H1 (cell line): ENCODE measurements around the gene HERC4. TPM values are rescaled to one million over a fixed set of nuclear protein-coding genes. Genes with fewer than 3 reads are reported as not detected.

ENCODE experiments used
- CTCF ChIA-PET: fragments of 300-600 bp; sonication (Branson Sonifier 250); formaldehyde crosslinking; loops from one replicate; lab custom pipeline; 2021; ENCODE audit not compliant: partially characterized antibody; lab: Charles Lee
- POLR2A ChIA-PET: fragments of 300-600 bp; sonication (Branson Sonifier 250); formaldehyde crosslinking; loops from one replicate; lab custom pipeline; 2021; ENCODE audit warnings: inconsistent platforms; ENCODE audit not compliant: partially characterized antibody; lab: Charles Lee
- DNase-seq, 2 experiments: peaks; one replicate each; pipeline versions ENCODE4 v3.0.0 to v3.0.0-alpha.2; 2010 to 2022; ENCODE audit warnings: low spot score in 2 of 2, low read depth in 1 of 2, mixed read lengths in 1 of 2
- FAIRE-seq: peaks from 2 replicates; lab custom pipeline; 2011; peaks lifted over from hg19 to GRCh38; lab: Jason Lieb, UNC
- H2AFZ ChIP-seq: 2 replicates; pipeline ENCODE4 v1.8.1; 2012; ENCODE audit warnings: low read length, inconsistent platforms
- H2AK5ac ChIP-seq: 2 replicates; pipeline ENCODE4 v1.6.1; 2013; ENCODE audit warnings: low read depth, low read length
- H2BK120ac ChIP-seq: replicated peaks from 2 replicates; pipeline ENCODE3; 2013; ENCODE audit warnings: low read depth, low read length, inconsistent platforms
- H2BK12ac ChIP-seq: 2 replicates; pipeline ENCODE4 v1.6.1; 2013; ENCODE audit warnings: low read depth, low read length
- H2BK15ac ChIP-seq: 2 replicates; pipeline ENCODE4 v1.6.1; 2013; ENCODE audit warnings: low read length
- H2BK20ac ChIP-seq: 2 replicates; pipeline ENCODE4 v1.6.1; 2013; ENCODE audit warnings: low read length
- H2BK5ac ChIP-seq: 2 replicates; pipeline ENCODE4 v1.6.1; 2013; ENCODE audit warnings: low read depth, low read length
- H3K14ac ChIP-seq: 2 replicates; pipeline ENCODE4 v1.6.1; 2013; ENCODE audit warnings: inconsistent platforms; ENCODE audit not compliant: insufficient read length
- H3K18ac ChIP-seq: 2 replicates; pipeline ENCODE4 v1.6.1; 2013; ENCODE audit warnings: low read length; ENCODE audit errors: extremely low read depth
- H3K23ac ChIP-seq: 2 replicates; pipeline ENCODE4 v1.6.1; 2013; ENCODE audit warnings: inconsistent platforms; ENCODE audit not compliant: insufficient read length
- H3K23me2 ChIP-seq: 2 replicates; pipeline ENCODE4 v1.6.1; 2013; ENCODE audit warnings: low read depth, low read length
- H3K27ac ChIP-seq: 2 replicates; pipeline ENCODE4 v1.6.1; 2011; ENCODE audit warnings: low read depth, low read length, inconsistent platforms
- H3K27me3 ChIP-seq, 4 experiments: replicated peaks in 1 of 4; 1 replicate in 1 of 4; 2 replicates in 3 of 4; pipeline versions ENCODE4 v1.6.1 to v1.8.1; 2011 to 2013; ENCODE audit warnings: low read length in 3 of 4, mild to moderate bottlenecking in 3 of 4, inconsistent platforms in 2 of 4, mixed read lengths in 2 of 4, moderate library complexity in 1 of 4; ENCODE audit not compliant: control insufficient read depth in 3 of 4, insufficient read depth in 3 of 4; ENCODE audit errors: extremely low read depth in 1 of 4
- H3K36me3 ChIP-seq, 4 experiments: 2 replicates each; pipeline versions ENCODE4 v1.6.1 to v1.8.1; 2011 to 2013; ENCODE audit warnings: mild to moderate bottlenecking in 4 of 4, low read length in 3 of 4, moderate library complexity in 2 of 4, control low read depth in 1 of 4, inconsistent platforms in 1 of 4; ENCODE audit not compliant: insufficient read depth in 4 of 4, control insufficient read depth in 2 of 4
- H3K4ac ChIP-seq: replicated peaks from 2 replicates; pipeline ENCODE3; 2013; ENCODE audit warnings: low read length, low read depth, mixed read lengths, inconsistent platforms; ENCODE audit not compliant: insufficient read length
- H3K4me1 ChIP-seq, 4 experiments: replicated peaks in 1 of 4; 1 replicate in 1 of 4; 2 replicates in 3 of 4; pipeline versions ENCODE4 v1.6.1 to v1.8.1; 2011 to 2013; ENCODE audit warnings: low read length in 3 of 4, inconsistent platforms in 2 of 4, mixed read lengths in 1 of 4; ENCODE audit not compliant: insufficient read depth in 4 of 4, control insufficient read depth in 3 of 4
- H3K4me2 ChIP-seq, 2 experiments: 2 replicates each; pipeline versions ENCODE4 v1.6.1 to v1.8.1; 2011 to 2013; ENCODE audit warnings: low read depth in 2 of 2, low read length in 2 of 2, control low read depth in 1 of 2, inconsistent platforms in 1 of 2, mild to moderate bottlenecking in 1 of 2; ENCODE audit not compliant: insufficient read depth in 1 of 2
- H3K4me3 ChIP-seq, 4 experiments: fragments of 200-600, 300-600 bp in 1 of 4; sonication (generic), shearing (Covaris generic), sonication (Bioruptor Twin) in 1 of 4; 2 replicates each; pipeline versions ENCODE4 v1.5.1 to v1.8.1; 2011 to 2016; ENCODE audit warnings: low read length in 4 of 4, low read depth in 3 of 4, control low read depth in 2 of 4, inconsistent platforms in 2 of 4, mild to moderate bottlenecking in 2 of 4, mixed read lengths in 1 of 4, moderate library complexity in 1 of 4; ENCODE audit not compliant: insufficient read depth in 2 of 4; ENCODE audit errors: extremely low read depth in 1 of 4
- H3K56ac ChIP-seq: replicated peaks from 2 replicates; pipeline ENCODE3; 2013; ENCODE audit warnings: low read depth, mild to moderate bottlenecking, mixed read lengths, low read length, inconsistent platforms; ENCODE audit not compliant: insufficient read length
- H3K79me1 ChIP-seq: 2 replicates; pipeline ENCODE4 v1.6.1; 2013; ENCODE audit warnings: low read depth, low read length, control low read depth
- H3K79me2 ChIP-seq, 2 experiments: 2 replicates each; pipeline versions ENCODE4 v1.6.1 to v1.8.1; 2012 to 2013; ENCODE audit warnings: low read length in 2 of 2, mild to moderate bottlenecking in 2 of 2, inconsistent platforms in 1 of 2; ENCODE audit not compliant: insufficient read depth in 2 of 2, control insufficient read depth in 1 of 2
- H3K9ac ChIP-seq, 4 experiments: replicated peaks in 1 of 4; 1 replicate in 1 of 4; 2 replicates in 3 of 4; pipeline versions ENCODE4 v1.6.1 to v1.8.1; 2011 to 2013; ENCODE audit warnings: low read depth in 3 of 4, low read length in 3 of 4, control low read depth in 2 of 4, mild to moderate bottlenecking in 2 of 4, moderate library complexity in 2 of 4, inconsistent platforms in 1 of 4; ENCODE audit errors: extremely low read depth in 1 of 4
- H3K9me3 ChIP-seq, 2 experiments: 2 replicates each; pipeline versions ENCODE4 v1.6.1 to v1.8.1; 2012 to 2013; ENCODE audit warnings: mild to moderate bottlenecking in 2 of 2, moderate library complexity in 2 of 2, control low read depth in 1 of 2, inconsistent platforms in 1 of 2, low read depth in 1 of 2, low read length in 1 of 2, mixed read lengths in 1 of 2; ENCODE audit not compliant: insufficient read depth in 2 of 2
- H4K20me1 ChIP-seq, 2 experiments: replicated peaks in 1 of 2; 2 replicates each; pipeline versions ENCODE3 to v1.8.1; 2011 to 2013; ENCODE audit warnings: inconsistent platforms in 2 of 2, low read length in 2 of 2, mild to moderate bottlenecking in 1 of 2; ENCODE audit not compliant: insufficient read depth in 2 of 2, control insufficient read depth in 1 of 2
- H4K5ac ChIP-seq: 2 replicates; pipeline ENCODE4 v1.6.1; 2013; ENCODE audit warnings: low read length, low read depth, mixed read lengths, inconsistent platforms; ENCODE audit not compliant: insufficient read length
- H4K8ac ChIP-seq: 2 replicates; pipeline ENCODE4 v1.8.0; 2013; ENCODE audit warnings: mild to moderate bottlenecking, moderate library complexity, low read length, inconsistent platforms; ENCODE audit not compliant: insufficient read depth; ENCODE audit errors: extremely low read depth
- H4K91ac ChIP-seq: replicated peaks from 2 replicates; pipeline ENCODE3; 2013; ENCODE audit warnings: low read length, mixed read lengths, inconsistent platforms; ENCODE audit not compliant: insufficient read length
- BACH1 ChIP-seq: IDR thresholded peaks from 2 replicates; pipeline ENCODE4 v1.6.1; 2012; ENCODE audit warnings: low read length, improper control_type of control experiment
- KDM4A ChIP-seq: IDR thresholded peaks from one replicate; pipeline ENCODE4 v1.7.1; 2012; ENCODE audit warnings: low read depth, mild to moderate bottlenecking, moderate library complexity, low read length, inconsistent platforms; ENCODE audit not compliant: severe bottlenecking
- KDM5A ChIP-seq: fragments of 200-600 bp; IDR thresholded peaks from 2 replicates; pipeline ENCODE4 v1.7.1; 2012; ENCODE audit warnings: mild to moderate bottlenecking, low read length, inconsistent platforms, mixed read lengths
- NRF1 ChIP-seq: IDR thresholded peaks from 2 replicates; pipeline ENCODE4 v1.6.1; 2011; ENCODE audit warnings: mild to moderate bottlenecking, low read depth, low read length, improper control_type of control experiment
- PHF8 ChIP-seq: fragments of 200-600 bp; sonication (generic); conservative IDR thresholded peaks from 2 replicates; pipeline ENCODE4 v1.7.1; 2012; ENCODE audit warnings: low read depth, mild to moderate bottlenecking, inconsistent platforms, low read length, moderate library complexity
- SP4 ChIP-seq: IDR thresholded peaks from 2 replicates; pipeline ENCODE4 v1.6.1; 2012; ENCODE audit warnings: low read length, inconsistent platforms
- SUZ12 ChIP-seq: fragments of 200-600 bp; sonication (generic); IDR thresholded peaks from 2 replicates; pipeline ENCODE4 v1.6.1; 2012; ENCODE audit warnings: mild to moderate bottlenecking, inconsistent platforms, low read length, moderate library complexity, mixed read lengths
- TAF7 ChIP-seq: optimal IDR thresholded peaks from 2 replicates; pipeline ENCODE3; 2011; ENCODE audit warnings: low read depth, mild to moderate bottlenecking, inconsistent platforms, low read length, moderate library complexity, borderline replicate concordance
- ZNF274 ChIP-seq: IDR thresholded peaks from 2 replicates; pipeline ENCODE4 v1.7.0; 2012; ENCODE audit warnings: low read length, borderline replicate concordance; ENCODE audit errors: extremely low read depth
- WGBS, 2 experiments: shearing (Covaris generic) in 1 of 2; methylation state at CpG; one replicate each; pipeline versions ENCODE4 v1.1.6 to v1.1.7; 2013 to 2015; ENCODE audit warnings: low lambda C conversion rate in 2 of 2, mixed read lengths in 2 of 2, inconsistent platforms in 1 of 2, low coverage in 1 of 2, missing lambda C conversion rate in 1 of 2; ENCODE audit not compliant: insufficient replicate concordance in 2 of 2, insufficient coverage in 1 of 2, insufficient read length in 1 of 2; ENCODE audit errors: extremely low coverage in 1 of 2, missing lambda C conversion rate in 1 of 2; 5-methylcytosine and 5-hydroxymethylcytosine counted together
- polyA plus RNA-seq, 7 experiments: library from polyadenylated mRNA; depleted of rRNA in 3 of 7; stranded (reverse) in 5 of 7; unstranded in 2 of 7; fragments of >200 nt in 5 of 7; fragments of 200-250 nt in 2 of 7; gene quantifications; 1 replicate in 5 of 7; 2 replicates in 1 of 7; 4 replicates in 1 of 7; pipeline versions ENCODE4 v1.2.1 to v1.2.3, GENCODE V29; 2011 to 2013; ENCODE audit warnings: missing spikeins in 2 of 7, mixed read lengths in 2 of 7
- total RNA-seq: library from RNA; stranded (reverse); fragmentation: NEBNext Ultra II Directional; extraction: Animal tissue kit (Norgen Biotek cat#: 25700); gene quantifications from 2 replicates; pipeline ENCODE4 v1.2.1, GENCODE V29; 2021

HERC4 gene
- total and polyA plus RNA-seq, 2 of the 8 experiments (the other 6 are each of a cell fraction or from before 2014, with no cell fraction given) = 7.5 to 44.0 TPM

DNA sequence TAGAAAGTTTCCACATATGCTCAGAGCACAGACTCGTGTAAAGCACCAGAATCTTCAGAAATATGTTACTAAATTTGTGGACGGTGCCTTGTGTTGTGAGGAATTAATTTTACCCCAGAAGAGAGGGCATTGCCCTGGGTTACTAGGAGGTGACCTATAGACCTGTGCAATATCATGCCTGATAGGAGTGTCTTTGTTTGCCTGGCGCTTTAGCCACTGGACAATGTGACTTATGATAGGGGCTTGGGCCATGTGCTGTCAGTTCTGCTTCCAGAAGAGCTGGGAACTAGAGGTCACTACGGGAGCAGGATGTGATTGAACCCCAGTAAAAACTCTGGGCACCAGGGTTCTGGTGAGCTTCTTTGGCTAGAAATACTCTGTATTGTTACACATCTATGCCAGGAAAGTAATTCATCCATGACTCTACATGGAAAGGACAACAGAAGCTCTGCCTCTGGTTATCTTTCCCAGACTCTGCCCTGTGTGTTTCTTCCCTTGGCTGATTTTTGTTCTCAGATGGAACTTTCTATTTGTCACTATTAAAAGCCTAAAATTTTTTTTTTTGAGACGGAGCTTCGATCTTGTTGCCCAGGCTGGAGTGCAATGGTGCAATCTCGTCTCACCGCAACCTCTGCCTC is 115.1 kb downstream of the HERC4 start:
- no peak overlapping the region for H4K91ac ChIP-seq
- H3K27ac ChIP-seq = no peak overlapping the region
- WGBS, 2 experiments = 89% methylated on average over 8 of the region's 8 CpGs; no CpG with 5 or more reads in 1 of the 2 experiments
- no peak overlapping the region for H3K9ac ChIP-seq
- no peak overlapping the region for H2BK120ac ChIP-seq
- H2AFZ ChIP-seq = no peak overlapping the region
- H3K4ac ChIP-seq = no peak overlapping the region
- POLR2A ChIA-PET = interaction anchor here (0.9 kb wide), 1 partner anchor 42 kb away, joined by 4 read pairs; no protein-coding TSS in a partner anchor
- H3K36me3 ChIP-seq = peaks cover 0 to 4% (median 0%) of the 10 kb centered on the region in 4 experiments; a peak in 2 of 8 replicates
- no peaks in the 10 kb centered on the region for H4K20me1 ChIP-seq
- H4K5ac ChIP-seq = no peak overlapping the region
- no peaks in the 10 kb centered on the region for H3K27me3 ChIP-seq
- H2BK12ac ChIP-seq = no peak overlapping the region
- H3K4me2 ChIP-seq = no peak overlapping the region
- H3K56ac ChIP-seq = no peak overlapping the region
- TF ChIP-seq NRF1 (no peak), KDM5A (no peak), TAF7 (no peak), SP4 (no peak), KDM4A (no peak), SUZ12 (no peak), PHF8 (no peak), BACH1 (no peak), ZNF274 (no peak)
- H3K23ac ChIP-seq = no peak overlapping the region
- H2BK15ac ChIP-seq = no peak overlapping the region
- H2AK5ac ChIP-seq = no peak overlapping the region
- H4K8ac ChIP-seq = no peak overlapping the region
- no peaks in the 10 kb centered on the region for H3K9me3 ChIP-seq
- FAIRE-seq (no peak), DNase-seq (no peak)
- H3K4me1 ChIP-seq = peaks cover 0 to 3% (median 0%) of the 10 kb centered on the region in 4 experiments; a peak in 1 of 7 replicates
- H2BK20ac ChIP-seq = no peak overlapping the region
- H3K14ac ChIP-seq = no peak overlapping the region
- H3K79me1 ChIP-seq = no peaks in the 10 kb centered on the region
- CTCF ChIA-PET = interaction anchor here (0.6 to 1.2 kb wide), 4 partner anchors 91 to 251 kb away, joined by 3 read pairs; no protein-coding TSS in a partner anchor
- H3K79me2 ChIP-seq = no peaks in the 10 kb centered on the region
- H2BK5ac ChIP-seq = no peak overlapping the region
- H3K18ac ChIP-seq = no peak overlapping the region
- H3K4me3 ChIP-seq = no peak overlapping the region
- no peaks in the 10 kb centered on the region for H3K23me2 ChIP-seq
